IMR-90 (cell line): ENCODE data around the gene KRT79. TPM values are rescaled to one million over a fixed set of nuclear protein-coding genes. Genes with fewer than 3 reads are reported as not detected.
A peak's percentile ranks its signal among the peaks of the same experiment; 100 is the strongest.

Source experiments
- ATAC-seq: fragments of 200-7000 bp; cut with Tn5 transposase; 2 replicates; pipeline ENCODE4 v1.9.1; 2020; ENCODE audit warnings: low read depth, mild to moderate bottlenecking, moderate library complexity
- BruUV-seq: library from RNA; stranded (reverse); fragments of 400-500 nt; replicated peaks from 2 replicates; lab custom pipeline; 2021; lab: Mats Ljungman, UMichigan
- CTCF ChIA-PET: fragments of 300-600 bp; formaldehyde crosslinking; extraction: SDS; loops from one replicate; lab custom pipeline; 2021; ENCODE audit warnings: antibody characterized with exemption; lab: Yijun Ruan, JAX
- POLR2A ChIA-PET: fragments of 300-600 bp; sonication (Branson Sonifier 250); formaldehyde crosslinking; loops from one replicate; lab custom pipeline; 2022; ENCODE audit warnings: antibody characterized with exemption; ENCODE audit not compliant: unreplicated experiment; lab: Charles Lee
- DNase-seq: peaks from one replicate; pipeline ENCODE4 v3.0.0; 2013
- H2AFZ ChIP-seq: replicated peaks from 2 replicates; pipeline ENCODE3; 2013; ENCODE audit warnings: low read length, mild to moderate bottlenecking; ENCODE audit not compliant: poor library complexity
- H2AK5ac ChIP-seq: 2 replicates; pipeline ENCODE4 v1.6.1; 2013; ENCODE audit warnings: low read depth, low read length, inconsistent platforms
- H2AK9ac ChIP-seq: replicated peaks from 2 replicates; pipeline ENCODE3; 2013; ENCODE audit warnings: mild to moderate bottlenecking, low read depth, low read length, moderate library complexity; ENCODE audit not compliant: poor library complexity
- H2BK120ac ChIP-seq: 2 replicates; pipeline ENCODE4 v1.6.1; 2013; ENCODE audit warnings: low read depth, low read length, inconsistent platforms
- H2BK15ac ChIP-seq: 3 replicates; pipeline ENCODE4 v1.6.1; 2013; ENCODE audit warnings: low read depth, low read length, inconsistent platforms
- H2BK20ac ChIP-seq: 2 replicates; pipeline ENCODE4 v1.6.1; 2013; ENCODE audit warnings: low read depth, mild to moderate bottlenecking, inconsistent platforms, low read length, moderate library complexity
- H2BK5ac ChIP-seq: 2 replicates; pipeline ENCODE4 v1.6.1; 2013; ENCODE audit warnings: mild to moderate bottlenecking, low read depth, low read length, inconsistent platforms; ENCODE audit not compliant: poor library complexity, severe bottlenecking
- H3K14ac ChIP-seq: replicated peaks from 2 replicates; pipeline ENCODE4 v1.6.1; 2013; ENCODE audit warnings: low read depth, low read length, inconsistent platforms
- H3K18ac ChIP-seq: 2 replicates; pipeline ENCODE4 v1.6.1; 2013; ENCODE audit warnings: low read depth, low read length, control low read depth
- H3K23ac ChIP-seq: 2 replicates; pipeline ENCODE4 v1.6.1; 2013; ENCODE audit warnings: low read depth, low read length, inconsistent platforms
- H3K27ac ChIP-seq: 2 replicates; pipeline ENCODE4 v1.5.1; 2013; ENCODE audit warnings: mild to moderate bottlenecking, control low read depth, low read length; ENCODE audit not compliant: insufficient read depth
- H3K27me3 ChIP-seq: 2 replicates; pipeline ENCODE4 v1.6.1; 2013; ENCODE audit warnings: low read length; ENCODE audit not compliant: control insufficient read depth, insufficient read depth
- H3K36me3 ChIP-seq: 2 replicates; pipeline ENCODE4 v1.6.1; 2013; ENCODE audit warnings: low read length, mixed read lengths; ENCODE audit not compliant: control insufficient read depth, insufficient read depth
- H3K4ac ChIP-seq: 2 replicates; pipeline ENCODE4 v1.6.1; 2013; ENCODE audit warnings: low read depth, low read length, inconsistent platforms
- H3K4me1 ChIP-seq: 2 replicates; pipeline ENCODE4 v1.6.1; 2013; ENCODE audit warnings: low read length, mixed read lengths; ENCODE audit not compliant: control insufficient read depth, insufficient read depth
- H3K4me2 ChIP-seq: 2 replicates; pipeline ENCODE4 v1.6.1; 2013; ENCODE audit warnings: low read depth, mild to moderate bottlenecking, control low read depth, low read length, moderate library complexity
- H3K4me3 ChIP-seq: 2 replicates; pipeline ENCODE4 v1.5.1; 2013; ENCODE audit warnings: low read depth, mild to moderate bottlenecking, control low read depth, low read length, moderate library complexity; ENCODE audit not compliant: insufficient read depth
- H3K56ac ChIP-seq: 2 replicates; pipeline ENCODE4 v1.6.1; 2013; ENCODE audit warnings: low read length, inconsistent platforms; ENCODE audit not compliant: insufficient read depth; ENCODE audit errors: extremely low read depth
- H3K79me1 ChIP-seq, 2 experiments: 2 replicates each; pipeline ENCODE4 v1.6.1; 2013; ENCODE audit warnings: low read length in 2 of 2, inconsistent platforms in 1 of 2, low read depth in 1 of 2
- H3K9ac ChIP-seq: 2 replicates; pipeline ENCODE4 v1.6.1; 2013; ENCODE audit warnings: low read depth, low read length, control low read depth
- H3K9me1 ChIP-seq: 2 replicates; pipeline ENCODE4 v1.6.1; 2013; ENCODE audit warnings: low read length, inconsistent platforms; ENCODE audit not compliant: insufficient read depth
- H3K9me3 ChIP-seq: 2 replicates; pipeline ENCODE4 v1.6.1; 2013; ENCODE audit warnings: low read length; ENCODE audit not compliant: control insufficient read depth, insufficient read depth
- H4K20me1 ChIP-seq: 2 replicates; pipeline ENCODE4 v1.6.1; 2013; ENCODE audit warnings: low read length, inconsistent platforms; ENCODE audit not compliant: insufficient read depth
- H4K5ac ChIP-seq: 2 replicates; pipeline ENCODE4 v1.6.1; 2013; ENCODE audit warnings: mild to moderate bottlenecking, low read depth, low read length, control low read depth
- H4K8ac ChIP-seq, 2 experiments: 2 replicates each; pipeline ENCODE4 v1.6.1; 2013; ENCODE audit warnings: low read depth in 2 of 2, low read length in 2 of 2, control low read depth in 1 of 2, inconsistent platforms in 1 of 2
- H4K91ac ChIP-seq: 2 replicates; pipeline ENCODE4 v1.6.1; 2013; ENCODE audit warnings: low read depth, low read length, inconsistent platforms; ENCODE audit not compliant: insufficient read depth
- BHLHE40 ChIP-seq: fragments of 150-350 bp; IDR thresholded peaks from 2 replicates; pipeline ENCODE4 v1.6.1; 2016; ENCODE audit warnings: mild to moderate bottlenecking, low read depth, low read length
- CEBPB ChIP-seq: IDR thresholded peaks from 2 replicates; pipeline ENCODE4 v1.6.1; 2012; ENCODE audit warnings: low read depth, low read length, improper control_type of control experiment
- CHD1 ChIP-seq: IDR thresholded peaks from 2 replicates; pipeline ENCODE4 v1.6.1; 2012; ENCODE audit warnings: low read depth, low read length, improper control_type of control experiment
- FOS ChIP-seq: fragments of 150-350 bp; IDR thresholded peaks from 2 replicates; pipeline ENCODE4 v1.6.1; 2016; ENCODE audit warnings: low read depth, low read length
- MAFK ChIP-seq: IDR thresholded peaks from 2 replicates; pipeline ENCODE4 v1.6.1; 2012; ENCODE audit warnings: low read depth, low read length, improper control_type of control experiment
- MAZ ChIP-seq: IDR thresholded peaks from 2 replicates; pipeline ENCODE4 v1.6.1; 2012; ENCODE audit warnings: low read depth, mild to moderate bottlenecking, low read length, improper control_type of control experiment, moderate library complexity, borderline replicate concordance
- MXI1 ChIP-seq: IDR thresholded peaks from 2 replicates; pipeline ENCODE4 v1.6.1; 2012; ENCODE audit warnings: low read depth, mild to moderate bottlenecking, low read length, moderate library complexity, borderline replicate concordance
- NFE2L2 ChIP-seq: fragments of 150-350 bp; IDR thresholded peaks from 2 replicates; pipeline ENCODE4 v1.6.1; 2016; ENCODE audit warnings: low read depth, mild to moderate bottlenecking, low read length
- POLR2A ChIP-seq: IDR thresholded peaks from 2 replicates; pipeline ENCODE4 v1.6.1; 2012; ENCODE audit warnings: mild to moderate bottlenecking, low read depth, low read length
- RAD21 ChIP-seq: IDR thresholded peaks from 2 replicates; pipeline ENCODE4 v1.6.1; 2012; ENCODE audit warnings: low read length, improper control_type of control experiment
- RFX5 ChIP-seq: IDR thresholded peaks from 2 replicates; pipeline ENCODE4 v1.8.0; 2012; ENCODE audit warnings: low read depth, mild to moderate bottlenecking, low read length, moderate library complexity
- SMC3 ChIP-seq: fragments of 150-350 bp; IDR thresholded peaks from 2 replicates; pipeline ENCODE4 v1.6.1; 2016; ENCODE audit warnings: low read depth, mild to moderate bottlenecking, antibody characterized with exemption, low read length, moderate library complexity
- WGBS, 2 experiments: methylation state at CpG; one replicate each; pipeline versions ENCODE4 v1.1.5 to v1.1.7; 2013; ENCODE audit warnings: missing lambda C conversion rate in 2 of 2; ENCODE audit not compliant: insufficient read length in 1 of 2; ENCODE audit errors: extremely low coverage in 2 of 2; 5-methylcytosine and 5-hydroxymethylcytosine counted together
- dilution Hi-C: fragments of 300-500 bp; cut with HindIII; formaldehyde crosslinking; loops from one replicate; pipeline ENCODE4 v1.14.3; 2018; ENCODE audit warnings: low sequenced_read_pairs; ENCODE audit not compliant: unreplicated experiment
- in situ Hi-C: fragments of 300-500 bp; cut with MboI; formaldehyde crosslinking; loops from 3 replicates; pipeline ENCODE4 v1.14.3; 2019; ENCODE audit warnings: low sequenced_read_pairs, inconsistent platforms, mixed read lengths
- intact Hi-C: fragments of 100-400 bp; cut with micrococcal nuclease; formaldehyde crosslinking; loops from 2 replicates; pipeline ENCODE4 v1.10.0; 2022
- polyA plus RNA-seq, 3 experiments: library from polyadenylated mRNA; depleted of rRNA; stranded (reverse); fragments of >200 nt; gene quantifications; 2 replicates each; pipeline ENCODE4 v1.2.3, GENCODE V29; 2012; ENCODE audit warnings: low replicate concordance in 1 of 3
- total RNA-seq: library from RNA; depleted of rRNA; stranded (reverse); fragments of >200 nt; gene quantifications from 2 replicates; pipeline ENCODE4 v1.2.3, GENCODE V29; 2012
- TF ChIP-seq, protein P1 (sequence below): conservative IDR thresholded peaks from 2 replicates; pipeline ENCODE4 v1.5.1; 2012; ENCODE audit warnings: mild to moderate bottlenecking, low read depth, low read length, improper control_type of control experiment
- TF ChIP-seq, protein P2 (sequence below): fragments of 150-350 bp; IDR thresholded peaks from 2 replicates; pipeline ENCODE4 v1.6.1; 2017; ENCODE audit warnings: mild to moderate bottlenecking, antibody characterized with exemption, low read length, low read depth
- TF ChIP-seq, protein P3 (sequence below): fragments of 150-350 bp; IDR thresholded peaks from 2 replicates; pipeline ENCODE4 v1.6.1; 2016; ENCODE audit warnings: low read depth, mild to moderate bottlenecking, low read length, moderate library complexity, borderline replicate concordance

KRT79 gene
- total and polyA plus RNA-seq, 2 of the 4 experiments (the other 2 are of a cell fraction), result under 0.01 to 0.24 TPM

DNA sequence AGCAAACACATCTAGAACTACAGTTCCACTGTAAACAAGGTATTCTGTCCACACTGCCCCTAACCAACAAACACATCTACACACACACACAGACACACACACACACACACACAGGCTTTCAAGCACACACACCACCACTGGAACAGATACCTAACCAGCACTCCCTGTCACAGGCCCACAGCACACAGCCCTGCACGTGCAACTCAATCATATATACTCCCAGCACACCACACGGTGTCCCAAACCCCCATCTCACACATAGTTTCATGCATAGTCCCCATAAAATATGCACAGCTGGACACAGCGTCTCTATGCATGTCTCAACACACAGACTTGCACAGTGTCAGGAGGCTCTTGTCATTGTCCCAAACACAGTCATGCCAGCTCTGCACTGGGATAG, 43.1 kb upstream of the KRT79 start:
- H2AK9ac ChIP-seq, result no peak overlapping the region
- H3K4me3 ChIP-seq, result no peak overlapping the region
- H2AK5ac ChIP-seq, result peak overlapping the region; percentile 1; the same call in 1 of the 2 replicates
- no peak overlapping the region for H3K56ac ChIP-seq
- dilution Hi-C loops (loop anchor here (25.0 kb wide), 1 partner anchor 110 kb away; no protein-coding TSS in a partner anchor), in situ Hi-C loops (loop anchor here (5.0 kb wide), 3 partner anchors 295 to 730 kb away; no protein-coding TSS in a partner anchor), intact Hi-C loops (loop anchor here (10.0 kb wide), 2 partner anchors 592 to 662 kb away; no protein-coding TSS in a partner anchor)
- ATAC-seq (no peak), DNase-seq (no peak)
- H4K20me1 ChIP-seq, result no peaks in the 10 kb centered on the region
- H2BK120ac ChIP-seq, result no peak overlapping the region
- H3K27me3 ChIP-seq, result no peaks in the 10 kb centered on the region
- CTCF ChIA-PET, result interaction anchor here (0.9 to 1.7 kb wide), 2 partner anchors 103 to 505 kb away, joined by 3 to 6 read pairs; no protein-coding TSS in a partner anchor
- peaks cover 13% of the 10 kb centered on the region; the same call in 1 of the 2 replicates for H3K9me1 ChIP-seq
- POLR2A ChIA-PET, result no interaction called here
- no peak overlapping the region for H3K18ac ChIP-seq
- no peak for TF ChIP-seq MAFK
- TF ChIP-seq, protein P1, sequence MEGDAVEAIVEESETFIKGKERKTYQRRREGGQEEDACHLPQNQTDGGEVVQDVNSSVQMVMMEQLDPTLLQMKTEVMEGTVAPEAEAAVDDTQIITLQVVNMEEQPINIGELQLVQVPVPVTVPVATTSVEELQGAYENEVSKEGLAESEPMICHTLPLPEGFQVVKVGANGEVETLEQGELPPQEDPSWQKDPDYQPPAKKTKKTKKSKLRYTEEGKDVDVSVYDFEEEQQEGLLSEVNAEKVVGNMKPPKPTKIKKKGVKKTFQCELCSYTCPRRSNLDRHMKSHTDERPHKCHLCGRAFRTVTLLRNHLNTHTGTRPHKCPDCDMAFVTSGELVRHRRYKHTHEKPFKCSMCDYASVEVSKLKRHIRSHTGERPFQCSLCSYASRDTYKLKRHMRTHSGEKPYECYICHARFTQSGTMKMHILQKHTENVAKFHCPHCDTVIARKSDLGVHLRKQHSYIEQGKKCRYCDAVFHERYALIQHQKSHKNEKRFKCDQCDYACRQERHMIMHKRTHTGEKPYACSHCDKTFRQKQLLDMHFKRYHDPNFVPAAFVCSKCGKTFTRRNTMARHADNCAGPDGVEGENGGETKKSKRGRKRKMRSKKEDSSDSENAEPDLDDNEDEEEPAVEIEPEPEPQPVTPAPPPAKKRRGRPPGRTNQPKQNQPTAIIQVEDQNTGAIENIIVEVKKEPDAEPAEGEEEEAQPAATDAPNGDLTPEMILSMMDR, result no peak
- TF ChIP-seq NFE2L2, result no peak
- TF ChIP-seq MXI1, result no peak
- TF ChIP-seq BHLHE40, result no peak
- TF ChIP-seq POLR2A, result no peak
- TF ChIP-seq RFX5, result no peak
- TF ChIP-seq, protein P2, sequence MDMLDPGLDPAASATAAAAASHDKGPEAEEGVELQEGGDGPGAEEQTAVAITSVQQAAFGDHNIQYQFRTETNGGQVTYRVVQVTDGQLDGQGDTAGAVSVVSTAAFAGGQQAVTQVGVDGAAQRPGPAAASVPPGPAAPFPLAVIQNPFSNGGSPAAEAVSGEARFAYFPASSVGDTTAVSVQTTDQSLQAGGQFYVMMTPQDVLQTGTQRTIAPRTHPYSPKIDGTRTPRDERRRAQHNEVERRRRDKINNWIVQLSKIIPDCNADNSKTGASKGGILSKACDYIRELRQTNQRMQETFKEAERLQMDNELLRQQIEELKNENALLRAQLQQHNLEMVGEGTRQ, result no peak
- TF ChIP-seq RAD21, result no peak
- TF ChIP-seq MAZ, result no peak
- TF ChIP-seq, protein P3, sequence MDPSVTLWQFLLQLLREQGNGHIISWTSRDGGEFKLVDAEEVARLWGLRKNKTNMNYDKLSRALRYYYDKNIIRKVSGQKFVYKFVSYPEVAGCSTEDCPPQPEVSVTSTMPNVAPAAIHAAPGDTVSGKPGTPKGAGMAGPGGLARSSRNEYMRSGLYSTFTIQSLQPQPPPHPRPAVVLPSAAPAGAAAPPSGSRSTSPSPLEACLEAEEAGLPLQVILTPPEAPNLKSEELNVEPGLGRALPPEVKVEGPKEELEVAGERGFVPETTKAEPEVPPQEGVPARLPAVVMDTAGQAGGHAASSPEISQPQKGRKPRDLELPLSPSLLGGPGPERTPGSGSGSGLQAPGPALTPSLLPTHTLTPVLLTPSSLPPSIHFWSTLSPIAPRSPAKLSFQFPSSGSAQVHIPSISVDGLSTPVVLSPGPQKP, result no peak
- no peak for TF ChIP-seq SMC3
- no peak for TF ChIP-seq FOS
- TF ChIP-seq CEBPB, result no peak
- TF ChIP-seq CHD1, result no peak
- peak overlapping the region; percentile 40 for H2AFZ ChIP-seq
- H3K4ac ChIP-seq, result no peak overlapping the region
- BruUV-seq, result no TSS peak
- H3K4me2 ChIP-seq, result no peak overlapping the region
- no peaks in the 10 kb centered on the region for H3K79me1 ChIP-seq
- H3K9ac ChIP-seq, result no peak overlapping the region
- no peaks in the 10 kb centered on the region for H3K9me3 ChIP-seq
- H3K4me1 ChIP-seq, result peaks cover 12% of the 10 kb centered on the region
- no peak overlapping the region for H4K5ac ChIP-seq
- H3K23ac ChIP-seq, result no peak overlapping the region
- no peak overlapping the region for H3K27ac ChIP-seq
- no peak overlapping the region for H4K8ac ChIP-seq
- H2BK20ac ChIP-seq, result no peak overlapping the region
- H4K91ac ChIP-seq, result no peak overlapping the region
- H2BK15ac ChIP-seq, result no peak overlapping the region
- no peaks in the 10 kb centered on the region for H3K36me3 ChIP-seq
- H2BK5ac ChIP-seq, result peak overlapping the region; percentile 21
- 45% methylated on average over 2 of the region's 3 CpGs; no CpG with 5 or more reads in 1 of the 2 experiments for WGBS, 2 experiments
- no peak overlapping the region for H3K14ac ChIP-seq
